K562 (cell line): ENCODE data around the gene ACBD3.

ENCODE experiments used
- CTCF ChIP-seq, 3 experiments: IDR thresholded peaks in 2 of 3; conservative IDR thresholded peaks in 1 of 3; 2 replicates each; pipeline ENCODE4 v1.5.1; 2011 to 2012; ENCODE audit warnings: low read length in 3 of 3, mild to moderate bottlenecking in 3 of 3, control low read depth in 2 of 3, improper control_type of control experiment in 1 of 3, inconsistent platforms in 1 of 3, low read depth in 1 of 3, mixed read lengths in 1 of 3, moderate library complexity in 1 of 3; ENCODE audit not compliant: insufficient read depth in 2 of 3
- EGR1 ChIP-seq: fragments of 450-650 bp; conservative IDR thresholded peaks from 2 replicates; pipeline ENCODE4 v1.6.1; 2017; ENCODE audit warnings: mild to moderate bottlenecking
- NR1H2 ChIP-seq: sonication (generic); formaldehyde crosslinking; IDR thresholded peaks from 2 replicates; pipeline ENCODE4 v1.4.0; 2020; ENCODE audit warnings: mild to moderate bottlenecking, missing genetic modification reagents
- PREB ChIP-seq: sonication (generic); formaldehyde crosslinking; IDR thresholded peaks from 2 replicates; pipeline ENCODE4 v1.8.1; 2023; ENCODE audit warnings: mild to moderate bottlenecking, missing genetic modification reagents
- XRCC3 ChIP-seq: fragments of 450-650 bp; IDR thresholded peaks from 2 replicates; pipeline ENCODE4 v1.6.1; 2017; ENCODE audit warnings: mild to moderate bottlenecking, moderate library complexity
- ZHX1 ChIP-seq: fragments of 150-350 bp; conservative IDR thresholded peaks from 2 replicates; pipeline ENCODE4 v1.6.1; 2014; ENCODE audit warnings: low read length
- TF ChIP-seq, protein P1 (sequence below), 2 experiments: fragments of 450-650 bp in 1 of 2; sonication (generic) in 1 of 2; formaldehyde crosslinking in 1 of 2; IDR thresholded peaks in 1 of 2; conservative IDR thresholded peaks in 1 of 2; 2 replicates each; pipeline versions ENCODE4 v1.6.1 to v1.8.1; 2016 to 2023; ENCODE audit warnings: mild to moderate bottlenecking in 2 of 2, moderate library complexity in 2 of 2, inconsistent platforms in 1 of 2, missing genetic modification reagents in 1 of 2

DNA sequence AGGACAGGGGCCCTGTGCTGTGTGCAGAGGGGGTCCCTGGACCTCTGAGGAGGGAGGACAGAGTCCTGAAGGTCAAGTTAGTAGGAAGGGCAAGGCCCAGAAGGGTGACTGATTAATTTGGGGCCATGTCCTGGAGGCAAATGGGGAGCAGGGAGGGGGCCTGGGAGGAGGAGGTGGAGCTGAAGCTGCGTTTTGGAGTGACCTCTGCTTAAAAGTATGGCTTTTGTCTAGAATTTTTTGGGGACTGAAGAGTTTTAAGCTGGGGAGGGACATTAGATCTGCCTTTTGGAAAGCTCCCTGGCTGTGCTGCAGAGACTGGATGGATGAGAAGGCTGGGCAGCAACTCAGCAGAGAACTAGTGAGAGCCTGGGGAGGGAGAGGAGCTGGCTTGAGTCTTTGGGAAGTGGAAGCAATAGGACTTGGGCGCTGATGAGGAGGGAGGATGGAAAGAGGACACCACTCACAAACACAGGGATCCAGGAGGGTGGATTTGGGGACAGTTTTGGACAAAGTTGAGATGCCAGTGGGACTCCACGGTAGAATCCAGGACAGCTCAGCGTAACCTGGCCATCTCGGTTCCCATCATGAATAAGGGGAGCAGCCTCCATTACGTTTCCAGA lies 52.9 kb downstream of the ACBD3 start:
- TF ChIP-seq, protein P1, sequence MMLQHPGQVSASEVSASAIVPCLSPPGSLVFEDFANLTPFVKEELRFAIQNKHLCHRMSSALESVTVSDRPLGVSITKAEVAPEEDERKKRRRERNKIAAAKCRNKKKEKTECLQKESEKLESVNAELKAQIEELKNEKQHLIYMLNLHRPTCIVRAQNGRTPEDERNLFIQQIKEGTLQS (IDR thresholded peaks at IDR 0.05): no peak
- TF ChIP-seq, protein P1 (CRISPR knock-in tag; conservative IDR thresholded peaks at IDR 0.05): no peak
- TF ChIP-seq CTCF (IDR thresholded peaks at IDR 0.05 in 2 of 3, conservative IDR thresholded peaks at IDR 0.05 in 1 of 3; ENCODE audit: insufficient read depth in 2 of 3, low read depth in 1 of 3, low read length in 3 of 3): no peak
- TF ChIP-seq EGR1: no peak
- no peak for TF ChIP-seq PREB (CRISPR knock-in tag)
- TF ChIP-seq XRCC3: no peak
- no peak for TF ChIP-seq NR1H2 (CRISPR knock-in tag)
- TF ChIP-seq ZHX1: no peak
